ENCODE data around the gene SLFN11.

- TF ChIP-seq CTCF (IDR thresholded peaks at IDR 0.05) (no peak), EZH2 (IDR thresholded peaks at IDR 0.05) (no peak), EZH2phosphoT487 (IDR thresholded peaks at IDR 0.05) (no peak)
Observed at GRCh38 chr17:35313875-35314409, 59.5 kb downstream of the SLFN11 start.

All from neural progenitor cell (in vitro differentiated cells).